GM12875 (cell line): ENCODE measurements around the gene ELOVL6.
"Not testable (repeated sequence)": the region's sequence is repeated elsewhere in the genome, so short reads cannot be mapped to it uniquely, and the experiment has no call there.

ENCODE experiments used
- H3K4me3 ChIP-seq: one replicate; pipeline ENCODE4 v1.5.1; 2011; ENCODE audit warnings: low read depth, low read length, control low read depth
- CTCF ChIP-seq: IDR thresholded peaks from 2 replicates; pipeline ENCODE4 v1.5.1; 2011; ENCODE audit warnings: low read depth, mild to moderate bottlenecking, control low read depth, inconsistent platforms, low read length, moderate library complexity, borderline replicate concordance; ENCODE audit not compliant: insufficient read depth

ELOVL6 gene

GRCh38 chr4:110160618-110161017 is 37.8 kb downstream of the ELOVL6 start:
- H3K4me3 ChIP-seq: no peak overlapping the region
- TF ChIP-seq CTCF: no peak

DNA sequence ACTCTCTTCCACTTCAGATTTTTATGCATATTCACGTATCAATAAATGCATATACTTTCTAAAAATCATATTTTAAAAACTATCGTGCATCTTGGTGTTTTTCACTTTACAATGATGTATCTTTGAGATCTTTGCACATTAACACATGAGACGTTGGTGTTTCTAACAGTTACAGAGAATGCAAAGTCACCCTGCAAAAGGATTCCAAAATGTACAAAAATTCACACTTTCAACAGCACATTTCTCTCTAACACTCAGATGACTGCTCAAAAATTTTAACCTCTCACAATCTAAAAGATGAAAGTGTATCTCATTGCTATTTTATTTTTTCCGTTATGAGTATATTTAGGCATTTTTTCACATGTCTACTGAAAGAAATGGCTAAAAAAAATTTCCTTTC is 38.9 kb downstream of the ELOVL6 start:
- TF ChIP-seq CTCF: no peak
- no peak overlapping the region for H3K4me3 ChIP-seq

DNA sequence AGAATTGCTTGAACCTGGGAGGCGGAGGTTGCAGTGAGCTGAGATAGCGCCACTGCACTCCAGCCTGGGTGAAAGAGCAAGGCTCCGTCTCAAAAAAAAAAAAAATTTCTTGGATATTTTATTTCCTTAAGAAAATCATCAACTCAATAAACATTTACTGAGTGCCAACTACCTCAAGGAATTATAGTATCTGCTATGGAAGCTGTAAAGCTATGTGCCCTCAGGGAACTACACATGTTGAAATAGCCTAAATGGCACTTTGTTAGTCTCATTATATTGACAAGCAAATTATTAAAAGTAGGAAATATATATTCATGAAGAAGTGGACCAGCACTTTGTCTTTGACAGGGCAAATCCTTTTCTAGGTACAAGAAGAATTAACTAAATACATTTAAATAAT is 40.8 kb downstream of the ELOVL6 start:
- TF ChIP-seq CTCF: no peak

DNA sequence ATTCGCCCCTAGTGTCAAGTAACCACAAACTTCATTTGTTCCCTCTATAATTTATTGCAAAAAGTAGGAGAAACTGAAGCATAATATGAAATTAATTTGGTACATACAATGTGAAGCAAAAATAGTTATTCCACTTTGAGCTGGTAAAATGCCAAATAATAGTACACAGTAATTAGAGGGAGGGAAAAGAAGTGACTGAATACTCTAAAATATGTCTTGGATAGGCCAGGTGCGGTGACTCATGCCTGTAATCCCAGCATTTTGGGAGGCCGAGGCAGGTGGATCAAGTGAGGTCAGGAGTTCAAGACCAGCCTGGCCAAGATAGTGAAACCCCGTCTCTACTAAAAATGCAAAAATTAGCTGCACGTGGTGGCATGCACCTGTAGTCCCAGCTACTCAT is 41.2 kb downstream of the ELOVL6 start:
- not testable (repeated sequence) for H3K4me3 ChIP-seq

More for the DNA sequence above, 40.8 kb downstream of the ELOVL6 start:
- no peak overlapping the region for H3K4me3 ChIP-seq

DNA sequence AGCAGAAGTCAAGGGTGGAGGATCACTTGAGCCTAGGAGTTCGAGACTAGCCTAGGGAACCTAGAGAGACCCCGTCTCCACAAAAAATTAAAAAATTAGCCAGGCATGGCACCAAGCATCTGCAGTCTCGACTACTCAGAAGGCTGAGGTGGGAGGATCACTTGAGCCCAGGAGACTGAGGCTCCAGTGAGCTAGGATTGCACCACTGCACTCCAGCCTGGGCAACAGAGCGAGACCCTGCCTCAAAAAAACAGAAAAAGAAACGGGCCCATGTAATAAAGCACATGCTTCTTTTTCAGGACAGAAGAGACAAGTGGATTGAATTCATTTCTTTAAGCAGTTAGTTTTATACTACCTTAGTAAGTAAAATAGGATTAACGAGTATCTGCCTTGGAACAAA is 42.0 kb downstream of the ELOVL6 start:
- no peak for TF ChIP-seq CTCF
- H3K4me3 ChIP-seq: no peak overlapping the region

GRCh38 chr4:110155654-110156053 is 42.8 kb downstream of the ELOVL6 start:
- TF ChIP-seq CTCF: no peak
- H3K4me3 ChIP-seq: no peak overlapping the region

- TF ChIP-seq CTCF: no peak
- H3K4me3 ChIP-seq: no peak overlapping the region
Observed at GRCh38 chr4:110154582-110154981, 43.8 kb downstream of the ELOVL6 start.

DNA sequence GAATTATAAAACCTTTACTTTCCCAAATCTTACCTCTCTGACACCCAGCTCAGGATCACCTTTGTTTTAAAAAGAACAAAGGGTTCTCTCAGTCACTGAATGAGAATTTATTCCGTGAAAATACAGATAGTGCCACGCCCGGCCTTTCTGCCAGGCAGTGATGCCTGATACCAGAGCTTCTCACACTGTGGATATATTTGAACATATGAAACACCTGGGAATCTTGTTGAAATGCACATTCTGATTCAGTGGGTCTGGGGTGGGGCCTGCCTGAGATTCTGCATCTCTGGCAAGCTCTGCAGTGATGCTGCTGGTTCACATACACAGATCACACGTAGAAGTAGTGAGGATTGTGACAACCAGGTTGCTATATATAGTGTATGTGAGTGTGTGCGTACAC is 46.0 kb downstream of the ELOVL6 start:
- TF ChIP-seq CTCF: no peak
- H3K4me3 ChIP-seq: no peak overlapping the region
